ENCODE data around the gene FHIT.

Gene FHIT

GRCh38 chr3:60319179-60319858, 931.9 kb downstream of the FHIT start:
- Histone ChIP-seq H4K20me1 (ENCODE audit: low read depth, low read length) (no peaks in the 10 kb centered on the region), H2AFZ (ENCODE audit: low read depth, low read length, severe bottlenecking) (no peak overlapping the region), H3F3A (ENCODE audit: insufficient read depth) (no peaks in the 10 kb centered on the region), H3K79me2 (ENCODE audit: insufficient read depth, low read length) (no peaks in the 10 kb centered on the region), H3K4me3 (ENCODE audit: insufficient read depth, low read length, poor library complexity, severe bottlenecking) (no peak overlapping the region), H3K9me2 (replicated peaks; ENCODE audit: insufficient read depth, low read length) (no peaks in the 10 kb centered on the region), H3K9ac (ENCODE audit: low read length) (no peak overlapping the region), H3K27ac (ENCODE audit: low read depth, low read length) (no peak overlapping the region), H3K4me2 (ENCODE audit: low read depth, low read length, poor library complexity, severe bottlenecking) (no peak overlapping the region), H3K27me3 (ENCODE audit: low read length) (no peaks in the 10 kb centered on the region), H3K36me3 (ENCODE audit: low read length) (no peaks in the 10 kb centered on the region), H3K9me3 (ENCODE audit: insufficient read depth, low read length) (no peaks in the 10 kb centered on the region)
- TF ChIP-seq, protein P1, sequence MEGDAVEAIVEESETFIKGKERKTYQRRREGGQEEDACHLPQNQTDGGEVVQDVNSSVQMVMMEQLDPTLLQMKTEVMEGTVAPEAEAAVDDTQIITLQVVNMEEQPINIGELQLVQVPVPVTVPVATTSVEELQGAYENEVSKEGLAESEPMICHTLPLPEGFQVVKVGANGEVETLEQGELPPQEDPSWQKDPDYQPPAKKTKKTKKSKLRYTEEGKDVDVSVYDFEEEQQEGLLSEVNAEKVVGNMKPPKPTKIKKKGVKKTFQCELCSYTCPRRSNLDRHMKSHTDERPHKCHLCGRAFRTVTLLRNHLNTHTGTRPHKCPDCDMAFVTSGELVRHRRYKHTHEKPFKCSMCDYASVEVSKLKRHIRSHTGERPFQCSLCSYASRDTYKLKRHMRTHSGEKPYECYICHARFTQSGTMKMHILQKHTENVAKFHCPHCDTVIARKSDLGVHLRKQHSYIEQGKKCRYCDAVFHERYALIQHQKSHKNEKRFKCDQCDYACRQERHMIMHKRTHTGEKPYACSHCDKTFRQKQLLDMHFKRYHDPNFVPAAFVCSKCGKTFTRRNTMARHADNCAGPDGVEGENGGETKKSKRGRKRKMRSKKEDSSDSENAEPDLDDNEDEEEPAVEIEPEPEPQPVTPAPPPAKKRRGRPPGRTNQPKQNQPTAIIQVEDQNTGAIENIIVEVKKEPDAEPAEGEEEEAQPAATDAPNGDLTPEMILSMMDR (IDR thresholded peaks at IDR 0.05; ENCODE audit: insufficient read depth, low read length, poor library complexity, severe bottlenecking) = no peak
- no peak for TF ChIP-seq EZH2phosphoT487 (conservative IDR thresholded peaks at IDR 0.05; ENCODE audit: low read length)

- no peak overlapping the region for H3K4me2 ChIP-seq (ENCODE audit: low read depth, low read length, poor library complexity, severe bottlenecking)
- H3K9ac ChIP-seq (ENCODE audit: low read length) = no peak overlapping the region
- H2AFZ ChIP-seq (ENCODE audit: low read depth, low read length, severe bottlenecking) = no peak overlapping the region
- TF ChIP-seq EZH2phosphoT487 (conservative IDR thresholded peaks at IDR 0.05; ENCODE audit: low read length) = no peak
- H3F3A ChIP-seq (ENCODE audit: insufficient read depth) = no peaks in the 10 kb centered on the region
- no peak overlapping the region for H3K27ac ChIP-seq (ENCODE audit: low read depth, low read length)
- H3K9me2 ChIP-seq (replicated peaks; ENCODE audit: insufficient read depth, low read length) = no peaks in the 10 kb centered on the region
- H3K79me2 ChIP-seq (ENCODE audit: insufficient read depth, low read length) = no peaks in the 10 kb centered on the region
- no peak overlapping the region for H3K4me3 ChIP-seq (ENCODE audit: insufficient read depth, low read length, poor library complexity, severe bottlenecking)
- H3K27me3 ChIP-seq (ENCODE audit: low read length) = no peaks in the 10 kb centered on the region
- H3K36me3 ChIP-seq (ENCODE audit: low read length) = no peaks in the 10 kb centered on the region
- H3K9me3 ChIP-seq (ENCODE audit: insufficient read depth, low read length) = no peaks in the 10 kb centered on the region
- H4K20me1 ChIP-seq (ENCODE audit: low read depth, low read length) = no peaks in the 10 kb centered on the region
Measured at GRCh38 chr3:60316121-60316797, 935.0 kb downstream of the FHIT start.

GRCh38 chr3:60313951-60314461, 937.2 kb downstream of the FHIT start:
- Histone ChIP-seq H3K36me3 (ENCODE audit: low read length) (no peaks in the 10 kb centered on the region), H3K9me3 (ENCODE audit: insufficient read depth, low read length) (no peaks in the 10 kb centered on the region), H2AFZ (ENCODE audit: low read depth, low read length, severe bottlenecking) (no peak overlapping the region), H3K9me2 (replicated peaks; ENCODE audit: insufficient read depth, low read length) (no peaks in the 10 kb centered on the region), H4K20me1 (ENCODE audit: low read depth, low read length) (no peaks in the 10 kb centered on the region), H3F3A (ENCODE audit: insufficient read depth) (no peaks in the 10 kb centered on the region), H3K4me3 (ENCODE audit: insufficient read depth, low read length, poor library complexity, severe bottlenecking) (no peak overlapping the region), H3K9ac (ENCODE audit: low read length) (no peak overlapping the region), H3K27me3 (ENCODE audit: low read length) (no peaks in the 10 kb centered on the region), H3K79me2 (ENCODE audit: insufficient read depth, low read length) (no peaks in the 10 kb centered on the region), H3K27ac (ENCODE audit: low read depth, low read length) (no peak overlapping the region), H3K4me2 (ENCODE audit: low read depth, low read length, poor library complexity, severe bottlenecking) (no peak overlapping the region)
- TF ChIP-seq, protein P1 (IDR thresholded peaks at IDR 0.05; ENCODE audit: insufficient read depth, low read length, poor library complexity, severe bottlenecking) = no peak
- no peak for TF ChIP-seq EZH2phosphoT487 (conservative IDR thresholded peaks at IDR 0.05; ENCODE audit: low read length)
